SHP77 (cell line): ENCODE measurements around the gene OGFR.
"Not testable (repeated sequence)": the region's sequence is repeated elsewhere in the genome, so short reads cannot be mapped to it uniquely, and the experiment has no call there.

Source experiments
- DNase-seq, 2 experiments: peaks; one replicate each; lab custom pipeline; 2025; lab: John Stamatoyannopoulos, UW

The OGFR gene

DNA sequence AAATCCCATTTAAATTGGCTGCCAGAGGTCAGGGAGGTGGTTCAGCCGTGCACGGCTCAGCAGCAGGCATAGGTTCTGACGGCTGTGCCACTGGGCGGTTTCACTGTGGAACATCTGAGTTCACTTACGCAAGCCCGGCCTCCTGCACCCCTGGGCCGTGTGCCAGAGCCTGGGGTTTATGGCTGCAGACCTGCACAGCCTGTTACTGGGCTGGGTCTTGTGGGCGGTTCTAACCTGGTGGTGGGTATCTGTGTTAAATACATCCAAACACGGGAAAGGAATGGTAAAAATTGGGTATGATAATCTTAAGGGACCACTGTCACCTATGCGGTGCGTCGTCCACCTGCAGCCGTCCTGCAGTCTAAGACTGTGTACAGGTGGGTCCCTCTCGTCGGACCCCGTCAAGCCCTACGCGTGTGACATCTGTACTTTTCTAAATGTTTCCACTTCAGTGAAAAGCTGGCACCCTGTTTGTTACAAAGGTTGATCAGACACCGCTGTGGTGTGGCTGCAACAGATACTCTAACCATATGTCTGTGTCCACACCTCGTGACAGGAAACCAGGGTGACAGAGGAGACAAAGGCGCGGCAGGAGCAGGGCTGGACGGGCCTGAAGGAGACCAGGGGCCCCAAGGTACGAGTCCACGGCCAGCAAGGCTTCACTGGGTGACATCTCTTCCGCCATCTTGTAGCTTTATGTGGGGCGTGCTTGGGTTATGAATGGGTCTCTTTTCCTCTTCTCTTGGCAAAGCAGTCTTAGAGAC is 33.7 kb downstream of the OGFR start:
- peak; percentile 83 to 90 for DNase-seq

DNA sequence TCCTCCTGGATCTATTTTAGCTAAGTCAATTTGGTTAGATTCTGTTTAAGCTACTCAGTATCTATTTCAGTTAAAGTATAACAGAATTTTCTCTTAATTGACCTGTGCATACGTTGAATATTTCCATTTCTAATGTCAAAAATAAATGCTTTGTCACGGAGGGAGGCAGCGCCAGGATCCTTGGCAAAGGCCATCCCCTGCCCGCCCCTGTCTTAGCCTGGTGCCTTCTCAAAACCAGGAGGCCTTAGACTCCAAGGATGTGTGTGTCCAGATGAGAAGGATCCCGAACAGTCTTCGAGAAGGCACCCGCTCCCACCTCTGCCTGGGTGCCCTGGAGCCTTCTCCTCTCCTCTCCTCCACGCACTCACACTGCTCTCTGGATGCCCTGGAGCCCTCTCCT is 34.6 kb downstream of the OGFR start:
- DNase-seq = no peak

DNA sequence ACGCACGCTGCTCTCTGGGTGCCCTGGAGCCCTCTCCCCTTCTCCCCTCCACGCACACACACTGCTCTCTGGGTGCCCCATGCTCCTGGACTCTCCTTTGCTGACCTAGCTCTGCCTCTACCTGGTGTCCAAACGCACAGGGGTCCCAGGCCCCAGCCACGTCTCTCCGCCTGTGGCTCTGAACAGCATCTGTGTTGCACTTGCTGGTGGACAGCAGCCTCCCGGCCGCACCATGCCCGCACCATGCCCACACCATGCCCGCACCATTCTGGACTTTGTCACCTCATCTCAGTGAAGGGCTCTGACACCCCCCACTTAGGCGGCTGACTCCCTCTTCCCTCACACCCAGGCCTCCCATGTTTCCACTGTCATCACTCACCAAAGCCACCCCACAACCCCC is 35.2 kb downstream of the OGFR start:
- no peak for DNase-seq

DNA sequence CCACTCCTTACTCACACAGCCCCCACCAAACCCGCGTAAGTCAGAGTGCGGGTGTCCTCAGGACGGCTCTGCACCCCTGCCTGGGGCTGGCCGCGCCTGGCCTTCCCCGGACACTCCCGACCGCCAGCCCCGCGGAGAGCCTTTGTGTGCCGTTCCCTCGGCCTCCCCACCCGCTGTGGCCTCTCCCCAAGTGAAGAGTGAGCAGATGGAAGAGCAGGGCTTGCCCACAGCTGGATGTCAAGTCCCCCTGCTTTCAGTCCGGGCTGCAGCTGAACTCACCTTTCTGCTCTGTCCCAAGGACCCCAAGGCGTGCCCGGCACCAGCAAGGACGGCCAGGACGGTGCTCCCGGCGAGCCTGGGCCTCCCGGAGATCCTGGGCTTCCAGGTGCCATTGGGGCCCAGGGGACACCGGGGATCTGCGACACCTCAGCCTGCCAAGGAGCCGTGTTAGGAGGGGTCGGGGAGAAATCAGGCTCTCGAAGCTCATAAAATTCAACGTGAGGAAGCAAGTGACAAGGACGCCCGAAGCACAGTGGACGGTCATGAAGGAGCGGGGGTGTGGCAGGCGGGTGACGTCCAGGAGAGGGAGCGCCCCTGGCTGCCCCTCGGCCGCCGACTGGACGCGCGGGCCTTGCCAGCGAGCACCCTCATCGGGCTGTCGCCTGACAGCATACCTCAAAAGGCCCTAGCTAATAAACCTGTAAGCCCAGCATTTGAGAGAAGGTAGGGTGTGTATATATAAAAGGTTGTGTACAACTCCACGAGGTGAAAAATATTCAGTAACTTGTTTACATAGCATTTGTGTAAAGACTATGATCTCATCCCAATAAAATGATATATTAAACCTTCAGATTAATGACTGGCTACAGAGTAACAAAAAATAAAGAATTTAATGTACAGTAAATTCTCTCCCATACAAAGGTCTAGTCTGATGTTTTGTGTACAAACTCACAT is 35.9 kb downstream of the OGFR start:
- no peak for DNase-seq

DNA sequence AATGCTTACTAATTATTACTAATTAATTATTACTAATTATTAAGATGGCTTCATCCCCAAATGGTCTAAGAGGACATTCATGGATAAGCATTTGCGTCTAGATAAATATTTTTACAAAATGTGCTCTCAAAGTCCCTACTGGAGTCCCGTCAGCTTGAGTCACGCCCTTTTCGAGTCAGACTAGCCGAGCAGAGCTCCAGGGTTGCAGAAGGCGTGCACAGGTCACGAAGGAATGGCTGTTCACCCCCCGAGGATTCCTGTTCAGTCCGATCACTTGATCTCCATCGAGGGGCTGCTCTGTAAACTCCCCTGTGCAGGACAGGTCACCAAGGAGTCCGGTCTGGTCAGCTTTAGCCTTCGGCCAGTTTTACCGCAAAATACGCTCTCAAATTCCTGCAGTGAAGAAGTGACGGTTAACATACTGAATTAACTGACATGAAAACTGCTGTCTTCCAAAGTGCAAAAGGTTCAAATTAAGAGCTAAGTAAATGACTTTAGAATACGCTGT is 37.1 kb downstream of the OGFR start:
- DNase-seq = no peak

DNA sequence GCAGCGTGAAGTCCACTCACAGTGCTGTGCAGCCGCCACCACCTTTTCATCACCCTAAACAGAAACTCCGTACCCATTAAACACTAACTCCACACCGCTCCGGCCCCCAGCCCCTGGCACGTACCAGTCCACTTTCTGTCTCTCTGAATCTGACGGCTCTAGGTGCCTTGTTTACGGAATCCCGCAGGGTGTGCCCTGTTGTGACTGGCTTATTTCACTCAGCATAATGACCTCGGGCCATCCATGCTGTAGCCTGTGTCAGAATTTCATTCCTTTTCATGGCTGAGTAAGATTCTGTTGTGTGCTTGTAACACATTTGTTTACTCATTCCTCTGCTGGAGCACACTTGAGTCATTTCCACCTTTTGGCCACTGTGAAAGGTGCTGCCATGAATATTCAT is 39.0 kb downstream of the OGFR start:
- DNase-seq = no peak

DNA sequence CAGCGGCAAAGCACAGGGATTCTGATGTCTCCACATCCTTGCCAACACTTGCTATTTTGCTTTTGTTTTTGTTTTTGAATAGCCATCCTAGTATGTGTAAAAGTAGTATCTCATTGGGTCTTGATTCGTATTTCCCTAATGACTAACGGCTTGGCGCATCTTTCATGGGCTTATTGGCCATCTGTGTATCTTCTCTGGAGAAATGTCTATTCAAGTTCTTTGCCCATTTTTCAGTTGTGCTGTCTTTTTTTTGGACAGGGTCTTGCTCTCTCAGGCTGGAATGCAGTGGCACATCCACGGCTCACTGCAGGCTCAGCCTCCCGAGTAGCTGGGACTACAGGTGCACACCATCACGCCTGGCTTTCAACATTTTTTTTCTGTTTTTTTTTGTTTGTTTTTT is 39.5 kb downstream of the OGFR start:
- DNase-seq = no peak

DNA sequence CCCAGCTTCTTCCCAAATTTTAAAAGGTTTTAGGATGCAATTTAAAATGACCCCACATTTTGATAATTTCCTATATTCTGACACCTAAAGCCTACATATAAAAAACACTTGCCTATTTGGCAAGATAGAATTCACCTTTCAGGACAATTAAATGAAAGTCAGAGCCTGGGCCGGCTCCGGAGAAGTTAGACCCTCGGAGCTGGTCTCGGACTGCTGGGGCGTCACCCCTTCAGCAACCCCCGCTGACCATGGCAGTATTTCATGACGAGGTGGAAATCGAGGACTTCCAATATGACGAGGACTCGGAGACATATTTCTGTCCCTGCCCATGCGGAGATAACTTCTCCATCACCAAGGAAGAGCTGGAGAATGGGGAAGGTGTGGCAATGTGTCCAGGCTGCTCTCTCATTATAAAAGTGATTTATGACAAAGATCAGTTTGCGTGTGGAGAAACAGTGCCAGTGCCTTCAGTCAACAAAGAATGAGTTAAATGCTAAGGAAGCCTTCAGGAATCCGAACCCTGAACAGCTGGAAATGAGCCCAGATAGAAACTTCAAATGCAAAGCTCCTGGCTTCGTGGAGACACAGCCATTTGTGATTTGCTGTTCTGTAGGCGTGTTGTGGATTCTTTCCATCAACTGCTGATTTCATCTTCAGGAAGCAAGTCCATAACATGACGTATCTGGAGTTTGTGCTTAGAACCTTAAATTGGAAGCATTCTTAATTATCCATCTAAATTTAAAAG is 41.0 kb downstream of the OGFR start:
- DNase-seq = no peak

DNA sequence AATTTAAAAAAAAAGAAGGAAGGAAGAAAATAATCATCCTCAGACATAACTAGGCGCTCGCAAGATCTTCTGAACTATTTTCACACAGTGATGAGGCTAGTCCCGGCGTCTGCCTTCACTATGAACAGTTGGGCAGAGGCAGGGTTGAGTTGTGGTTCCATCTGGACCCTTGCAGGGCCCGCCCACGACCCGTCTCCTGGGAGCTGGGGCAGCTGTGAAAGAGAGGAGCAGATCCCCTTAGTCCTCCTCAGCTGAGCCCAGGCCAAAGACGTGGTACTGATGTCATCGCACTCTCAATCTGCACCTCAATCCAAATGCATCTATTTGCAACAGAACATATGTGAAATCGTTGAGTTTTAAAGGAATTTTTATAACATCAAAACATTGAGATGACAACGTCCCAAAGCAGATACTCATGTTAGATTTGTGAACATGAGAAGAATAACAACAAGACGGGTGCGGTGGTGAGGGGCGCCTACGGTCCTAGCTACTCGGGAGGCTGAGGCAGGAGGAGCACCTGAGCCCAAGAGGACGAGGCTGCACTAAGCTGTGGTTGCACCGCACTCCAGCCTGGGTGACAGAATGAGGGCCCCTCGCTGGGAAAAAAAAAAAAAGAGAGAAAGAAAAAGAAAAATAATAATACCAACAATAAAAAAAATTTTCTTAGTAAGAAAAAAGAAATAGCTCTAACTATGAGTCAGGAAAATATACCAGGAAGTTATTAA is 41.7 kb downstream of the OGFR start:
- no peak for DNase-seq

DNA sequence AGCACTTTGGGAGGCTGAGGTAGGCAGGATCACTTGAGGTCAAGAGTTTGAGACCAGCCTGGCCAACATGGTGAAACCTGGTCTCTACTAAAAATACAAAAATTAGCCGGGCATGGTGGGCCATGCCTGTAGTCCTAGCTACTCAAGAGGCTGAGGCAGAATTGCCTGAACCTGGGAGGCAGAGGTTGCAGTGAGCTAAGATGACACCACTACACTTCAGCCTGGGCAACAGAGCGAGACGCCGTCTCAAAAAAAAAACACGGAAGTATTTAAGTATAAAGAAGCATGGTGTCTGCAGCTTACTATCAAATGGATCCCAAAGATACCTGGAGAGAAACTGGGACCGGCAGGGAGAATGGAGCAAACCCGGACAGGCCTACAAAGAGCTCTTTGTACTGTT is 44.3 kb downstream of the OGFR start:
- DNase-seq = not testable (repeated sequence)

DNA sequence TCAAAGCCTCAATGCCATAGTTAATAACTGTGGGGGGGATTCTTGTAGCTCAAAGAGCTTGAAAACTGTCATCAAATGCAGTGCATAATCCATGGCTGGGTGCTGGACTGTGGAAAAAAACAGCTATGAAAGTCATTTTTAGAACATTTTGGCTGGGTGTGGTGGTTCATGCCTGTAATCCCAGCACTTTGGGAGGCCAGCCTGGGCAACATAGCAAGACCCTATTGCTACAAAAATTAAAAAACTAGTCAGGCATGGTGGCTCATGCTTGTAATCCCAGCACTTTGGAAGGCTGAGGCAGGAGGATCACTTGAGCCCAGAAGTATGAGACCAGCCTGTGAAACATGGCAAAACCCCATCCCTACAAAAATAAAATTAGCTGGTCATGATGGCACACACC is 44.8 kb downstream of the OGFR start:
- no peak for DNase-seq

DNA sequence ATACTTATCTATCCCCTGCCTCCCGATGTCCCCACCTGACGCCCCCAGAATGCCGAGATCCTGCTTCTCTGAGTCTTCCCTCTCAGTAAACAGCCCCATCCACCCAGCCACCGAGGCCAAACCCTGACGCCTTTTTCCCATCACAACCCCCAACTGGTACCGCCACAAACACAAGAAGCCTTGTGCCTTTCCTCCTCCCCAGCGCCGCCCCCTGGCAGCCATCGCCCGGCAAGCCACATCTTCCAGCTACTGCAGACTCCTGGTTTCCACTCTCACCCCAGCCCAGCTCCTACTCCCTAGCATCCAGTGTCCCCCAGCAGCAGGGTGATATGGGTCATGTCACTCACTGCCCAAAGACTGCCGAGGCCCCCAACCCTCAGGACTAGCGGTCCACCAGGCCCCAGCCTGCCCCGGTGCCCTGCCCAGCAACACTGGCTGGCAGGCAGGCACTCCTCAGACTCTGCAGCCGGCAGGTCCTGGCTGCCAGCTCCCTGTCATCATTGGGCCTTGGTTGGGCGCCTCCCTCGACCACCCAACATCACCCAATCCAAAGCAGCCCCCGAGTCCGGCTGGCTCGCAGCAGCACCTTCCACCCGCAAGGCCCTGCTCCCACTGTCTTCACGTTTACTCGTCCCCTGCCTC is 45.8 kb downstream of the OGFR start:
- DNase-seq = no peak

DNA sequence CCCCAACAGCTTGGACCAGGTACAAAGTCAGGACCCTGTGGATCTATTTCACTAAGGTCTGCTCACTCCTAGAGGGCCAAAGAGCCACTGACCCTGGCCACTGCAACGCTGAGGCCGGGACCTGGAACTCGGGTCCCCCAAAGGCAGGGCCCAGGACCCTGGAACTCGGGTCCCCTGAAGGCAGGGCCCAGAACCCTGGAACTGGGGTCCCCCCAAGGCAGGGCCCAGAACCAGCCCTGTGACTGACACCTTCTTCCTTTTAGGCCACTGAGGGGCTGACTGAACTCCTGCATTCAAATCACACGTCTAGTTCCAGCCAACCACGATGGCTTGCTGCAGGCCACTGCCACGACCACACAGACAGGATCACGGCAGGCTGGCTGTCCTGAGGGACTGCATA is 47.6 kb downstream of the OGFR start:
- no peak for DNase-seq

DNA sequence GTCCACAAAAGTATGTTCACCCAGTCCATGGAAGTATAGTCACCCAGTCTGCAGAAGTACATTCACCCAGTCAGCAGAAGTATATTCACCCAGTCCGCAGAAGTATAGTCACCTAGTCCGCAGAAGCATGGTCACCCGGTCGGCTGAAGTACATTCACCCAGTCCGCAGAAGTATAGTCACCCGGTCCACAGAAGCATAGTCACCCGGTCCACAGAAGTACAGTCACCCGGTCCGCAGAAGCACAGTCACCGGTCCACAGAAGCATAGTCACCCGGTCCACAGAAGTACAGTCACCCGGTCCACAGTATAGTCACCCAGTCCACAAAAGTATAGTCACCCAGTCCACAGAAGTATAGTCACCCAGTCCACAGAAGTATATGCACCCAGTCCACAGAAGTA is 48.2 kb downstream of the OGFR start:
- DNase-seq = no peak

DNA sequence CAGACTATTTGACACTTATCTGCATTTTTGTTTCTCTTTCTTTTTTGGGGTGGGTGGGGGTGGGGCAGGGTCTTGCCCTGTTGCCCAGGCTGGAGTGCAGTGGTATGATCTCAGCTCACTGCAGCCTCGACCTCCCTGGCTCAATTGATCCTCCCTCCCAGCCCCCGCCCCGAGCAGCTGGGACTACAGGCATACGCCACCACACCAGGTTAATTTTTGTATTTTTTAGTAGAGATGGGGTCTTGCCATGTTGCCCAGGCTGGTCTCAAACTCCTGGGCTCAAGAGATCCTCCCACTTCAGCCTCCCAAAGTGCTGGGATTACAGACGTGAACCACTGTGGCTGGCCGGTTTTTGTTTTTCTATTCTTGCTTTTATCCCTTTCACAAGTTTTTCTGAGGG is 48.7 kb downstream of the OGFR start:
- DNase-seq = not testable (repeated sequence)

DNA sequence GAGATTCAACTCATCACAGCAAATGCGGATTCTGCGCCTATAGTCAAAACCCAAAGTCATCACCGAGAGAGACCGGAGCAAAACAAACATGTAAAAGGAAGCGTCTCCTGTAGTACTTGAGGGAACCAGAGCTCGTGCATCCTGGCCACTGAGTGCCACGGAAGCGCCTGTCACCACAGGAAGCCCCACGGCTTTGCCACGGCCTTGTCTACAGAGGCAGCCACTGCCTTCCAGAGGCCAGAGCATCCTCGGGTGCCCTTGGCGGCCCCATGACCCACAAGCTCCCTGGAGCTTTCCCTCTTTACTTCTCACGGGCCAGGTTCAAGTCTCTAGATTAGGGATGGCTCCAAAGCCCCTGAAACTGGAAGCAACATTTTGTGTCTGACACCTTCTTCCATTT is 49.5 kb downstream of the OGFR start:
- no peak for DNase-seq

DNA sequence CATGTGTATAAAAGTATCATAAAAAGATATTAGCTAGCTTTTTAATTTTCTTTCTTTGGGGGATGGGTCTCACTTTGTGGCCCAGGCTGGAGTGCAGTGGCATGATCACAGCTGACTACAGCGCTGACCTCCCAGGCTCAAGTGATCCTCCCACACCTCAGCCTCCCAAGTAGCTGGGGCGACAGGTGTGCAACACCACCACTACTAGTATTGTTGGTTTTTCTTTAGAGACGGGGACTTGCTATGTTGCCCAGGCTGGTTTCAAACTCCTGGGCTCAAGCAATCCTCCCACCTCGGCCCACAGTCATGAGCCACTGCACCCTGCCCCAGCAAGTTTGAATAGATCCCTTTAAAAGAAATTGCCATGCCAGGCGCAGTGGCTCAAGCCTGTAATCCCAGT is 50.5 kb downstream of the OGFR start:
- no peak for DNase-seq

DNA sequence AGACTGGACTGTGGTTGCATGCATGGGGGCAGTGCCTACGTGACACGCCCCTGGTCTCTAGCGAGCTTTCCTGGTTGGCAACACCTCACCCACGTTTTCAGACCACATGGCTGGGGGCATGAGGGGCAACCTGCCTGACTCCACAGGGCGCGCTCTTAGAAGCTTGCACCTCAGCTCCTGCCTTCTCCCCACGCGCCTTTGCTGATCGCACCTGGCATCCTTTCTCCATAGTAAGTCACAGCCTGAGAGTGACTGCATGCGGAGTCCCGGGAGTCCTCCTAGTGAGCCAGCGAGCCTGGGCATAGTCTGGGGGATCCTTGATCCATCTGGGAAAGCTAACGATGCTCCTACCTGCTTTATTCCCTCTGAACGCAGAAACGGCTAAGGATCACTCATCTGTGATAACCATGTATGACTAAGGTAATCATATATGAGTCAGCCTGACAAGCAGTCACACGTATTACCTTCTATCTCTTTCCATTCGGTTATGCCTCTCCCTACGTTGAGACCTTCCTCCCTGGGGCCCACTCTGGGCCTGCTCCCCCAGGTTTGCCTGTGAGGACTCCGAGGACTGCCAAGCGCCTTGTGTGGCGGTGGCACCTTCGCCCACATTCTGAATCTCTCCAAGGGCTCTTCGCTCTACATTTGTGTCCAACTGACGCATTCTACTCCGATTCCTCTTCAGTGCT is 52.4 kb downstream of the OGFR start:
- DNase-seq = no peak

DNA sequence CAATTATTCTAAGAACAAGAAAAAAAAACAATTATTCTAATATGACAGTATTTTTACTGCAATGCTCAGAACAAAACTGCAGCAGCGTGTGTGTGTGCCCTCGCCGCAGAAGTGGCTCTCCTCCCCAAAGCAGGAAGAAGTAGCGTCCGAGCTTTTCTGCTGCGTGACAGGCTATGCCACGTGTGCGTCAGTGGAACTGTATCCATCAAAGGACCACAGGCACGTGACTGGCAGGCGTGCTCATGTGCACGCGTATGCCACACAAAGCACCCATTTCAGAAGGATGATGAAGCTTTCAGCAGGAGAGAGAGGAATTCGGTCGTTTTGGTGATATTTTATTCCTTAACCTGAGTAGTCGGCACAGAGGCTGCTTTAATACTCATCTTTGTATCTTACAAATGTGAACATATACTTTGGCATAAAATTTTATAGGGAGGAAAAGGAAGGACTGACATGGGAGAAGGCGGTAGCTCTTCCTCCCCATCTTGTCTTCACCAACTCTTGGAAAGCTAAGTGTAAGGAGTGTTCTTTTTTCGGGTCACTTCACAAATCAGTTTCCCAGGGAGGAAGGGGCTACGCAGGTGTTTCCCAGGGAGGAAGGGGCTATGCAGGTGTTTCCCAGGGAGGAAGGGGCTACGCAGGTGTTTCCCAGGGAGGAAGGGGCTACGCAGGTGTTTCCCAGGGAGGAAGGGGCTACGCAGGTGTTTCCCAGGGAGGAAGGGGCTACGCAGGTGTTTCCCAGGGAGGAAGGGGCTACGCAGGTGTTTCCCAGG is 53.6 kb downstream of the OGFR start:
- no peak for DNase-seq

DNA sequence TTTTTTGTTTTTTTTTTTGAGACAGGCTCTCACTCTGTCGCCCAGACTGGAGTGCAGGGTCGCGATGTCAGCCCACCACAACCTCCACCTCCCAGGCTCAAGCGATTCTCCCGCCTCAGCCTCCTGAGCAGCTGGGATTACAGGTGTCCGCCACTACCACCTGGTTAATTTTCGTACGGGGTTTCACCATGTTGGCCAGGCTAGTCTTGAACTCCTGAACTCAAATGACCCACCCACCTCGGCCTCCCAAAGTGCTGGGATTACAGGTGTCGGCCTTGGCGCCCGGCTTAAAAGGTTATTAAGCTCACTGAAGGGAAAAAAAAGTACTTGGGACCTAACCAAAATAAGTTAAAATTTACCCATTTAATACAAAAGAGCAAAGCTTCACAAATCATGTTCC is 55.1 kb downstream of the OGFR start:
- no peak for DNase-seq
